ENCODE results near the gene OOSP3. TPM values are rescaled to one million over a fixed set of nuclear protein-coding genes. Genes with fewer than 3 reads are reported as not detected.

Gene OOSP3
- total RNA-seq, 2 experiments from 2014 or later, result not detected

DNA sequence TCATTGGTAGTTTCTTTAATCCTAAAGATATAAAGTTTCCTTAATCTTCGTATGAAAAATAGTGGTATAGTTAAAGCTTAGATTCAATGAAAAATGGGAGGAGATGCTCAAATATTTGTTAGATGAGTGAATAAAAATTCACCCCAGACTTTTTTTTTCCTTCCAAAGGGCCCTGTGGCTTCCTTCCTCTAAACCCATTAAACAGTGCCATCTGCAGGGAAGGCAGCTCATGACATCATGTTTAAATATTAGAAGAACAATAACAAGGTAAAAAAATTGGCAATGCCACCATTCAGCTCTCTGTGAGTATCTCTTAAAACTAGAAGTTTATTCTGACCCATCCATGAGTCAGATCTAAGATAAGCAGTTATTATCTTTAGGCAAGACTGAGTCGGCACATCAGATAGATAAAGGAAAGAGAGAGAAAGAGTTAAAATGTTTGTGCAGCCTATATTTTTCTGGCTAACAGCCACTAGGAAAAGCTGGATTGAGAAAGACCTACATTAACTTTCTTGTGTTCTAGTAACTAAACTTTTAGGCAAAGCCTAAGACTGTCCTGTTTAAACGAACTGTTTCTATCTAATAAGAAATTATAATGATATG, 40.5 kb downstream of the OOSP3 start:
- no peak for ATAC-seq (ENCODE audit: poor library complexity)
- no peaks in the 10 kb centered on the region for H3K4me1 Mint-ChIP-seq (ENCODE audit: low read depth)
- H3K36me3 Mint-ChIP-seq (ENCODE audit: low read depth), result peaks cover 24% of the 10 kb centered on the region
- peaks cover 18 to 28% of the 10 kb centered on the region in 2 experiments for H3K9me3 ChIP-seq (ENCODE audit: control insufficient read depth in 1 of 2, insufficient read depth in 1 of 2, low read length in 2 of 2)
- no peaks in the 10 kb centered on the region for H3K36me3 ChIP-seq (ENCODE audit: insufficient read depth, low read length)
- peak in 3 of 14 experiments; percentile 29 to 35 (median 32) for DNase-seq
- ChIA-PET POLR2A (no interaction called here), CTCF (interaction anchor here (0.5 to 1.2 kb wide), 2 partner anchors 10 to 105 kb away, joined by 3 read pairs; no protein-coding TSS in a partner anchor)
- H3K27me3 ChIP-seq (ENCODE audit: control insufficient read depth in 1 of 2, insufficient read depth in 2 of 2, low read length in 2 of 2), result no peaks in the 10 kb centered on the region
- no peak overlapping the region for H3K27ac Mint-ChIP-seq
- intact Hi-C loops (cut with DNase I, micrococcal nuclease), result no loop called here
- no peak overlapping the region for H3K4me3 Mint-ChIP-seq
- no peaks in the 10 kb centered on the region for H3K4me1 ChIP-seq (ENCODE audit: insufficient read depth, low read length)
- TF ChIP-seq, protein P1, sequence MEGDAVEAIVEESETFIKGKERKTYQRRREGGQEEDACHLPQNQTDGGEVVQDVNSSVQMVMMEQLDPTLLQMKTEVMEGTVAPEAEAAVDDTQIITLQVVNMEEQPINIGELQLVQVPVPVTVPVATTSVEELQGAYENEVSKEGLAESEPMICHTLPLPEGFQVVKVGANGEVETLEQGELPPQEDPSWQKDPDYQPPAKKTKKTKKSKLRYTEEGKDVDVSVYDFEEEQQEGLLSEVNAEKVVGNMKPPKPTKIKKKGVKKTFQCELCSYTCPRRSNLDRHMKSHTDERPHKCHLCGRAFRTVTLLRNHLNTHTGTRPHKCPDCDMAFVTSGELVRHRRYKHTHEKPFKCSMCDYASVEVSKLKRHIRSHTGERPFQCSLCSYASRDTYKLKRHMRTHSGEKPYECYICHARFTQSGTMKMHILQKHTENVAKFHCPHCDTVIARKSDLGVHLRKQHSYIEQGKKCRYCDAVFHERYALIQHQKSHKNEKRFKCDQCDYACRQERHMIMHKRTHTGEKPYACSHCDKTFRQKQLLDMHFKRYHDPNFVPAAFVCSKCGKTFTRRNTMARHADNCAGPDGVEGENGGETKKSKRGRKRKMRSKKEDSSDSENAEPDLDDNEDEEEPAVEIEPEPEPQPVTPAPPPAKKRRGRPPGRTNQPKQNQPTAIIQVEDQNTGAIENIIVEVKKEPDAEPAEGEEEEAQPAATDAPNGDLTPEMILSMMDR (IDR thresholded peaks at IDR 0.05), result no peak
- peaks cover 12% of the 10 kb centered on the region for H3K27me3 Mint-ChIP-seq
- peaks cover 14% of the 10 kb centered on the region for H3K9me3 Mint-ChIP-seq
- no peak overlapping the region for H3K4me3 ChIP-seq (ENCODE audit: low read length)
- H3K27ac ChIP-seq (ENCODE audit: low read depth in 1 of 2, low read length in 2 of 2), result no peak overlapping the region

DNA sequence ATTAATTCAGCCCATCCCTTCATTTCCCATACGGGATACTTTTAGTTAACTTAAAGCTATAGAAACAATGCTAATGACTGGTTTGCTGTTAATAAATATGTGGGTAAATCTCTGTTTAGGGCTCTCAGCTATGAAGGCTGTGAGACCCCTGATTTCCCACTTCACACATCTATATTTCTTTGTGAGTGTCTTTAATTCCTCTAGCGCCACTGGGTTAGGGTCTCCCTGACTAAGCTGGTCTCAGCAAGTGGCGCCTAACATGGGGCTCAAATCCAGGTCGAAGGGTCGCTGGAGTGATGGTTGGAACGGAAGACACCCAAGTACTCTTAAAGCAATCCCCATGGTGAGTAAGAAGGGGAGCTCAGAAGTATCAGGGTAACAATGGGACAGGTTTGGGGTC, 45.2 kb downstream of the OOSP3 start:
- Histone ChIP-seq H3K9me3 (ENCODE audit: control insufficient read depth in 1 of 2, insufficient read depth in 1 of 2, low read length in 2 of 2) (peaks cover 15 to 42% of the 10 kb centered on the region in 2 experiments), H3K27me3 (ENCODE audit: control insufficient read depth in 1 of 2, insufficient read depth in 2 of 2, low read length in 2 of 2) (no peaks in the 10 kb centered on the region), H3K4me1 (ENCODE audit: insufficient read depth, low read length) (no peaks in the 10 kb centered on the region), H3K4me3 (ENCODE audit: low read length) (no peak overlapping the region), H3K27ac (ENCODE audit: low read depth in 1 of 2, low read length in 2 of 2) (no peak overlapping the region), H3K36me3 (ENCODE audit: insufficient read depth, low read length) (no peaks in the 10 kb centered on the region)
- Mint-ChIP-seq H3K27me3 (peaks cover 4% of the 10 kb centered on the region), H3K27ac (no peak overlapping the region), H3K4me1 (ENCODE audit: low read depth) (no peaks in the 10 kb centered on the region), H3K36me3 (ENCODE audit: low read depth) (peaks cover 34% of the 10 kb centered on the region), H3K4me3 (no peak overlapping the region), H3K9me3 (peaks cover 27% of the 10 kb centered on the region)
- ATAC-seq (ENCODE audit: poor library complexity) (no peak), DNase-seq (peak in 1 of 14 experiments; percentile 2)
- TF ChIP-seq, protein P1 (IDR thresholded peaks at IDR 0.05), result no peak
- intact Hi-C loops (cut with DNase I, micrococcal nuclease), result loop anchor here in 1 of 2 experiments (10.0 kb wide), 1 partner anchor 61 kb away; no protein-coding TSS in a partner anchor
- CTCF ChIA-PET, result no interaction called here
- POLR2A ChIA-PET, result no interaction called here

DNA sequence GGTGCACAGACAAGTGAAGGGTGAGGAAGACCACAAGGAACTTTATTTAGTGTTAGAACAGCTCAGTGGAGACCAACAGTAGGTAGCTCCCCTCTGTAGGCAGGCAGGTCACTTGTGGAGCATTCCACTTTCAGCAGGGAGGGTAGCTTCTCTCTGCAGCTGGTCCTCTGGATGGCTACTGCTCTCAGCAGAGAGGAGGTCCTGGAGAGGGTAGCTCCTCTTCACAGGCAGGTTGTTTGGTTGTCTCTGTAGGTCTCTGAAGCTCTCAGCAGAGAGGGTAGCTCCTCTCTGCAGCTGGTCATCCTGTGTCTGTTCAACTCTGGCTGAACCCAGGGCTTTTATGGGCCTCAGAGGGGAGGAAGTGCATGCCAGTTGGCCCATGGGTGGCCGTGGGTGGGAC, 53.1 kb downstream of the OOSP3 start:
- POLR2A ChIA-PET, result no interaction called here
- no peak overlapping the region for H3K27ac Mint-ChIP-seq
- peaks cover 18% of the 10 kb centered on the region for H3K9me3 Mint-ChIP-seq
- Histone ChIP-seq H3K9me3 (ENCODE audit: control insufficient read depth in 1 of 2, insufficient read depth in 1 of 2, low read length in 2 of 2) (peaks cover 0 to 12% of the 10 kb centered on the region in 2 experiments), H3K4me3 (ENCODE audit: low read length) (no peak overlapping the region), H3K36me3 (ENCODE audit: insufficient read depth, low read length) (no peaks in the 10 kb centered on the region), H3K27ac (ENCODE audit: low read depth in 1 of 2, low read length in 2 of 2) (no peak overlapping the region), H3K4me1 (ENCODE audit: insufficient read depth, low read length) (no peaks in the 10 kb centered on the region), H3K27me3 (ENCODE audit: control insufficient read depth in 1 of 2, insufficient read depth in 2 of 2, low read length in 2 of 2) (no peaks in the 10 kb centered on the region)
- TF ChIP-seq, protein P1 (IDR thresholded peaks at IDR 0.05), result no peak
- intact Hi-C loops (cut with DNase I, micrococcal nuclease), result no loop called here
- H3K27me3 Mint-ChIP-seq, result peaks cover 8% of the 10 kb centered on the region
- DNase-seq, result no peak
- no peaks in the 10 kb centered on the region for H3K4me1 Mint-ChIP-seq (ENCODE audit: low read depth)
- peaks cover 5% of the 10 kb centered on the region for H3K36me3 Mint-ChIP-seq (ENCODE audit: low read depth)
- CTCF ChIA-PET, result no interaction called here
- no peak overlapping the region for H3K4me3 Mint-ChIP-seq
- ATAC-seq (ENCODE audit: poor library complexity), result no peak
